Hematopoietic multipotent progenitor cell treated with erythropoietin and hydrocortisone succinate and interleukin-3 and kit ligand, for 17 days (in vitro differentiated cells): ENCODE measurements around the gene AADACL4.
"Not testable (repeated sequence)": the region's sequence is repeated elsewhere in the genome, so short reads cannot be mapped to it uniquely, and the experiment has no call there.

Source experiments
- DNase-seq: peaks from one replicate; pipeline ENCODE4 v3.0.0-alpha.2; 2015; ENCODE audit warnings: low spot score

The AADACL4 gene

DNA sequence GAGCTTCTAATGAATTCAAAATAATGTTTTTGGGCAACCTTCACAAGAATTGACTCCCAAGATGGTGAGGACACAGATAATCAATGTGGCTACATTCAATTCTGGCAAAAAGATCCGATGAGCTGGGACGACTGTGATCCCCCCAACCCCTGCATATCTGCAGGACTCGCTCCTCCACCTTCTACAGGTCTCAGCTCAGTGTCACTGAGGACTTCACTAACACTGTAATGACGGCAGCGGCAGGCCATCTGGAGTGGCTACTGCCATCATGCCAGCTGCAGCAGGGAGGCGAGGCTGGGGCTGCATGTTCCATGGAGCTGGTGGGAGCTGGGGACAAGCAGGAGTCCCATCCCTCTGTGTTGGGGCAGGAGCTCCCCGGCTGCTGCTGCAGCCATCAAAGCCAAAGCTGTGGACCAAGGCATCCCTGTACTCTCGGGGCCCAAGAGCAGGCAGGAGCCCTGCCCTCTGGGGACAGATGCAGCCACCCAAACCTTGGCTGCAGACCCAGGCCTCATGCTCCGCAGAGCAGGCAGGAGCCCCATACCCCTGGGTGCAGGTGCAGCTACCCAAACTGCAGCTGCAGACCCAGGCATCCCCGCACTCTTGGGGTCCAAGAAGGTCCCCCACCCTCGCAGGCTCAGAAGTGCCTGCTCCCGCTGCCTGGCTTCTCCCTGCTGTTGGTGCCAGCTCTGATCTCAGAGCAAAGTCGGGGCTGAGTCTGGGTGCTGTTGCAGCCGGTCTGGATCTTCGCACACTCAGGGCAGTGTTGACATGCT lies 13.7 kb upstream of the AADACL4 start:
- DNase-seq: no peak

GRCh38 chr1:12630946-12631530 lies 12.8 kb upstream of the AADACL4 start:
- no peak for DNase-seq

GRCh38 chr1:12631571-12631970 lies 12.3 kb upstream of the AADACL4 start:
- no peak for DNase-seq

DNA sequence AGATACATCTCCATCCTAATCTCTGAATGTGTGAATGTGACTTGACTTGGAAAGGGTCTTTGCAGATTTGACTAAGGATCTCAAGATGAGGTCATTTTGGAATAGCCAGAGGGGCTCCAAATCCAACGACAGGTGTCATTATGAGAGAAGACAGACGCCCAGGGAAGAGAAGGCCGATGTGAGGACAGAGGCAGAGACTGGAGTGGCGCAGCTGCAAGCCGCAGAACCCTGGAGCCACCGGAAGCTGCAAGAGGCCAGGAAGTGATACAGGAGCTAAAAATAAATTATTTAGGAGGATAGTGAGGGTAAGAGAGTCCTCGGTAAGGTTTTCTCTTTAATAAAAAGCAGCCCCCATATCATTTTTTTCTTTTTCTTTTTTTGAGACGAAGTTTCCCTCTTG lies 9.7 kb upstream of the AADACL4 start:
- no peak for DNase-seq

- DNase-seq: no peak
Observed at GRCh38 chr1:12634696-12635202, 9.1 kb upstream of the AADACL4 start.

- no peak for DNase-seq
Observed at GRCh38 chr1:12636098-12636950, 7.6 kb upstream of the AADACL4 start.

DNA sequence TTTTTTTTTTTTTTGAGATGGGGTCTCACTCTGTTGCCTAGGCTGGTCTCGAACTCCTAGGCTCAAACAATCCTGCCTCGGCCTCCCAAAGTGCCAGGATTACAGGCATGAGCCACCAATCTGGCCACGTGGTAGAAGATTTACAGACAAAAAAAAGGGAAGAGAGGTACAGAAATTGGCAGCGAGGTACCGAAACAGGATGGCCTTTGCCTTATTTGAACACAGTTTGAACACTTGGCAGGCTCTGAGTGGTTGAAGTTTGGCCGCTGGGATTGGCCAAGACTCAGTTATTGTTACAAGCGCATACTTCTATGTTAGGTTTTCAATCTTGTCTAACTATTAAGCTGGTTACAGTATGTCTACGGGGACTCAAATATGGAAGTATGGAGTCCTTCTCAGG lies 6.2 kb upstream of the AADACL4 start:
- no peak for DNase-seq

DNA sequence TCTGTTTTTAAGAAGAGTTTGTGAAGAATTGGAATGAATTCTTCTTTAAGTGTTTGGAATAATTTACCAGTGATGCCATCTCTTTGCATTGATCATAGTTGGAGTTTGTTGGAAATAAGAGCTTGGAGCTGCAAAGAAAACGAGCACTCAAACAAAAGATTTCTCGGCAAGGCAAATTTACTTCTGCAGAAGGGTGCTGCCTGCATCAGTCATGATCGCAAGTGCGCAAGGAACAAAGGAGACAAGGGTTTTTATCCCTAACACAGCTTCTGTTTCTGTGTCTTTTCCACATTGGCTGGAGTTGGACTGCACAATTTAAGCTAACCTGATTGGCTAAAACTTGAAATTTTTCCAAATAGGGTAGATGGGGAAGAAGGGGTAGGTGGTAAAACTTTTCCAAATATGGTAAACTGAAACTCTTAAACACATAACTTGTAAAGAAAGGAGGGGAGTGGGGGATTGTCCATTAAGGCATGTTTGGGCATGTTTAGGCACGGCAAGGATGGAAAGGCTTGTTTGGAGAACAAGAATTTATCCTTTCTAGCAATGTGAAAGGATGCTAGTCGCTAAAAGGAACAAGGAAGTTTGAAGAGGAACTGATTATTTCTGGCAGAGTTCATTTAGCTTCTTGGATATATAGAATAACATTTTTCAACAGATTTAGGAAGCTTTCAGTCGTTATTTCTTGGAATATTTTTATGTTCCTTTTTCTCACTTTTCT lies 3.5 kb upstream of the AADACL4 start:
- no peak for DNase-seq

DNA sequence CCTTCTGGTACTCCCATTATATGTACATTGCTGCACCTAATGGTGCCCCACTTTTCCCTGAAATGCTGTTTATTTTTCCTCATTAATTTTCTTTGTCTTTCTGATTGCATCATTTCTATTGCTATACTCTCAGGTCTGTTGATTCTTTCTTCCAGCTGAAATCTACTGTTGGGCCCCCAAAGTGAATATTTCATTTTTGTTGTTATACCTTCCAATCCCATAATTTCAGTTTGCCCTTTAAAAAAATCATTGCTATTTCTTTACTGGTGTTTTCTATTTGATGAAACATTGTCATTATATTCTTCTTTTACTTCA lies 3.0 kb upstream of the AADACL4 start:
- DNase-seq: no peak

DNA sequence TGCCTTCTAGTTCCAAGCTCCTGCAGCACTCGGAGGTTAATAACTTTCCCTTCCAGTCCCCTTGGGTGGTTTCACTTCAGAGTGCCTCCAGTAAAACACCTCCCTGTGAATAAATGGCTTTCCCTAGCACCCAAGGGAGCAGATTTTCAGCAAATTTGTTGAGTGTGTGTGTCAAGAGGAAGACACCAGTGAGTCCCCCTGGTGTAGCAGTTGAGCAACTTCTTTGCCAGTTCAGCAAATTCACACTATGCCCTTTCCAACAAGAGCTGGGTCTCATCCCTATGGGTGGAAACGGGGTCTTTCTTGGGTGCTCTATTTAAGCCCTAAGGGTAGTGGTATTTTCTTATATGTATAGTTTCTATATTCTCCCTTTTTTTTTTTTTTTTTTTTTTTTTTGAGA lies 806 bp upstream of the AADACL4 start:
- DNase-seq: no peak

GRCh38 chr1:12644237-12644636 lies 352 bp downstream of the AADACL4 start:
- no peak for DNase-seq

DNA sequence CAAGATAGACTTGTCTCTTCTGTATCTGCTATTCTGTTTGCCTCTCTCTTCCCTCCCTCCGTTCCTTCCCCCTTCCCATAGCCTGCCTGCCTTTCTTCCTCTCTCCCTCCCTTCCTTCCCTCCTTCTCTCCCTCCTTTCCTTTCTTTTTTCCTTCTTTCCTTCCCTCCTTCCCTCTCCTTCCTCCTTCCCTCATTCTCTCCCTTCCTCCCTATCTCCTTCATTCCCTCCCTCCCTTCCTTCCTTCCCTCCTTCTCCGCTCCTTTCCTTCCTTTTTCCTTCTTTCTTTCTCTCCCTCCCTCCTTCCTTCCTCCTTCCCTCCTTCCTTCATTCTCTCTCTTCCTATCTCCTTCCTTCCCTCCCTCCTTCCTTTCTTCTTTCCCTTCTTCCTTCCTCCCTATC lies 944 bp downstream of the AADACL4 start:
- no peak for DNase-seq

- not testable (repeated sequence) for DNase-seq
Observed at GRCh38 chr1:12645401-12645800, 1.5 kb downstream of the AADACL4 start.

DNA sequence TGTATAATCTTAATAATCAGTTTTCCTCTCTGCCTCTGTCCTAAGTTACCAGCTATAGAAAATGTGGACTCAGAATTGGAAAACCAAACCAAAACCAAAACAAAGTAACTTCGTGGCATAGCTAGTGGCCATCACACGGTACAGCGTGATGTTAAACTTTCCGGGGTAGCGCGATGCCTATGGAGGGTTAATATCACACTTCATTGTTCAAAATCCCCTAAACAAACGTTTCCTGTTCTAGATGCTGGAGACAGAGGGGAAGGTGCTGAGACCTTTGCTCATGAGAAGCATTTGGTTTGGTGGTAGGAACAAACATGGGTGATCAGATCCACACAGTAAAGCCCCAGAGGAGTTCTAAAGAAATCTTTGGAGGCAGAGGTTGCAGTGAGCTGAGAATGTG lies 4.9 kb downstream of the AADACL4 start:
- no peak for DNase-seq

DNA sequence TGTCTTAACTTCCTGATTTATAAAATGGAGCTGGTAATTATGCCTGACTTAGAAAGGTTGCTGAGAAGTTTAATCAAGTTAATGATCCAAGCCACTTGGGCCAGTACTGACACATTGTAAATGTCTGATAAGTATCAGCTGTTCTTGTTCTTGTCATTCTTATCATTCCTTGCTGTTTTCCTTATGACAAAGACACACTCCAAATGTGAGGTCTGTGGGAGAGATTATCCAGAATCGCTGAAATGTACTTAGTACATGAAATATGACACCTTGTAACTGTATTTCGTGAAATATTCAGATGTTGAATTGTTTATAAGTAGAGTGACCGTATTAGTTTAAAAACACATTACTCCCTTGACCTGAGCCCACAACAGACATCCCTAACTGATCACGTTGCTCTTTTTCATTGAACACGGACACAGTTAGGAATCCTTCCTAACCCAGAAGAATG lies 6.1 kb downstream of the AADACL4 start:
- no peak for DNase-seq

- DNase-seq: no peak
Observed at GRCh38 chr1:12654004-12654567, 10.2 kb downstream of the AADACL4 start.

GRCh38 chr1:12654657-12655056 lies 10.8 kb downstream of the AADACL4 start:
- no peak for DNase-seq

GRCh38 chr1:12656575-12656974 lies 12.7 kb downstream of the AADACL4 start:
- DNase-seq: no peak

DNA sequence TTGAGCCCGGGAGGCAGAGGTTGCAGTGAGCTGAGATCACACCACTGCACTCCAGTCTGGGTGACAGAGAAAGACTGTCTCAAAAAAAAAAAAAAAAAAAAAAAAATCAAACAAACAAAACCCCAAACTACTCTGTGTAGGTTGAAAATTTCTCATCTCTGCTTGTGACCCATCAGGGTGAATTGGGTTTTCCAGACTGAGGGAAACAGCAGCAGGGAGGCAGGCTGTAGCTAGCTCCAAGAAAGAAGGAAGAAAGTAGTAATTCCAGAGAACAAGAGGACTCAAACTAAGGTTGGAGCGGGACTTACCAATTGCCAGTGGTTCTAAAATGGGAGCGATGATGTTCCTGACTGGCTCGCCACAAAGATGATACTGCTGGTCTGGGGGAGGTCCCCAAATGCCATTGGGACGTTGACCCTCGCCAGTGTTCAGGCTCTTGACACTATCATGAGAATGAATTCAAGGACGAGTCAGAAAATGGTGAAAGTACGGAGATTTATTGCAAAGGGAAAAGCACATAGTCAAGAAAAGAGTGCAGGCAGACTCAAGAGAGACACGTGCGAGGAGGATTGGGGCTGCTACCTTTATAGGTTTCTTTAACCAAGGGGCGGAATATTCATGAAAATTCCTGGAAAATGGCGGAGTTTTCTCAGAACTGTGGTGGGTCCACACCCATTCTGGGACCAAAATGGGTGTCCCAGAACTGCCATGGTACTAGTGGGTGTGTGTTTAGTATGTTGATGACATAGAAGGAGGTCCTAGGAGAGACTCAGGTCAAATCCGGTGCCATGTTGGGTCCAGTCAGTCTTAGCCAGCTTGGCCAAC lies 13.4 kb downstream of the AADACL4 start:
- no peak for DNase-seq

GRCh38 chr1:12657885-12658512 lies 14.1 kb downstream of the AADACL4 start:
- DNase-seq: not testable (repeated sequence)
